Inferior parietal cortex (tissue), 1 donor: ENCODE data around the gene BSN.

Experiments
- DNase-seq: peaks from one replicate; pipeline ENCODE4 v3.0.0-alpha.2; 2016; ENCODE audit errors: extremely low spot score

Gene BSN

DNA sequence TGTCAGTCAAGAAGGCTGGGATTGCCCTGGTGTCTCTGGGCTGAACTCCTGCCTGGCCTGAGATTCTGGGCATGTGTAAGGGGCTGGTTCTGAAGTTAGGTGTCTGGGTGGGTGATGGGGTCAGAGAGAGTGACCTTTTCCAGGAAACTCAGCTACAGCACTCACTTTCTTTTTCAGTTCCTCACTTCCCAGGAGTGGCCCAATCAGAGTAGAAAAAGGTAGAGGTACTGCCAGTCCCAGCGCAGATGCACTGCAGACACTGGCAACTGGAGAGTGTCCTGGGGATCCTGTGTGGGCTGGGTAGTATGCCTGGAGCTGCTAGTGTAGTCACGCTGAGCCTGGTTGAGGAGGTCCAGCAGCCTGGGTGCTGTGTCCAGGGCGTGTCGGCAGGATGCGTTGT lies 73.4 kb downstream of the BSN start:
- no peak for DNase-seq

DNA sequence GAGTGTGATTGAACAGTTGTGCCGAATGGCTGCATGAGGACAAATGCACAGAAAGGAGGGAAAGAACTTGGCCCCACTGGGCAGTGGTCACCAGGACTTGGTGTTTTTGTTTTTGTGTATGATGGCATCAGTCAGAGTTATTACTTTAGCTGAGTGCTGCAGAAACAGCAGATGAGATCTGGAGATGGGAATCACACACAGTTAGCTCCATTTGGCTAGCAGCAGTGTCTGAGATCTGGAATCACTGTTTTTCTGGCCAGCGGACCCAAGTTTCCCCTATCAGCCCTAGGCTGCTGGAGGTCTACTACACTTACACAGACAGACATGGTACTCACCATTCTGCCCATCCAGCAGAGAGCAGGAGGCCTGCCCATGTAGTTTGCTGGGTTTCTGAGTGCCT lies 74.0 kb downstream of the BSN start:
- DNase-seq, result no peak

DNA sequence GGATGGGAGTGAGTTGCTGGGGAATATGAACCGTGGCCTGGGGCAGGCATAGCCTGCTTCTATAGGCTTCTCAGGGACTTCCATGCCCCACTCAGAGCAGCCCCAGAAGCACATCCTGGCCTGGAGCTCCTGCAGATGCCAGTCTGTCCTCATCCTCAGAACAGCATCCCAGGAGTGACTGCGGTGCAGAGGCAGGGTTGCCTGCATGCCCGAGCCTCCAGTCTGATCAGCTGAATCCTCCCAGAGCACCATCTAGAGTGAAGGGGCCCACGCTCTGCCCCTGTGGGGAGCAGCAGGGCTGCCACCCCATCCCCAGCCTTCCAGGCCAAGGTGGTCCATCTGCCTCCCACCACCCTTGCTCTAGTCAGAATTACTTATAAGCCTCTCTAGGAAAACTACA lies 75.2 kb downstream of the BSN start:
- no peak for DNase-seq

DNA sequence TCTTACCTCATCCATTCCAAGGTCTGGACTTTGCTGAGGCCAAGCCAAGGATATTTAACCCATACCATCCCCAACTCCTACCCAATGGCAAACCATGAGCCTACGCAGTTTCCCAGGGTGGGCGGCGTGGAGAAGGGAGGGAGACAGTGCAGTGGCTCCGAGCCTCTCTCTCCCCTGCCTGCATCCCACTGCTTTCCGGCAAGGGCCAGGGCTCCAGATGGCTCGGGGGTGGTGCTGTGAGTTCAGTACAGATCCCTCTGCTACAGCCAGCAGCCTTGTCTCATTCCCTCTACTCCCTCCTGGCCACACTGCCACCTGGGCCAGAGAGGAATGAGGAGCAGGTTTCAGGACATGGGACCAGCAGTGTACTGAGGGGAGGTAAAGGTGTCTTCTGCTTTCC lies 75.6 kb downstream of the BSN start:
- DNase-seq, result peak; percentile 42

DNA sequence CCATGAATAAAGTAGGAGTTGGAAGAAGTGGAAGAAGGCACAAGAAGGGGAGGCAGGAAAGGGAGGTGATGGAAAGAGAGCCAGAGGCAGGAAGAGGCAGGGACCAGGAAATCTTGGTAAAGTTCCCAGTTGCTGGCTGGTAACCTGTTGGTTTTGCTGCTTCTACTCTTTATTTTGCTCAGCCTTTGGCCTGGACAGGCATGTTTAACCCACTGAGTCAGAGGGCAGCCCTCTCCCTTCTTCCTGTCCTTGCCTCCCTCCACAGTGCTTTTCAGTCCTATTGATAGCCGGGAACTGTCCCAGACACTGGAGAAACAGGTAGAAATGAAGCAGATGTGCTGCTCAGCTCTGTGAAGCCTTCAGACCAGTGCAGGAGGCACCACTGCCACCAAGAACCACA lies 76.5 kb downstream of the BSN start:
- DNase-seq, result no peak

DNA sequence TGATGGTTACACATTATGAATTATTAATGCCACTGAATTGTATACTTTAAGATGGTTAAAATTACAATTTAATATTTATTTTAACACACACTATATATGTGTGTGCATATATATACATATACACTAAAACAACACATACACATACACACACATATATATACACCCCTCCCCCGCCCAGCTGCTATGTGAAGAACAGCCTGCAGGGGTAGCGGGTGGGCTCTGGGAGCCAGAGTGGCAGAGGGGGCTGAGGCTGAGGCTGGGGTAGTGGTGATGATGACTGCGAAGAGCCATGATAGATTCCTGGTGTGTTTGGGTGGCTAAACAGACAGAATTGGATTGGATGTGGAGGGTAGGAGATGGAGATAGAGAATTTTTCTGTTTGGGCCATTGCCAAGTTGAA lies 80.5 kb downstream of the BSN start:
- DNase-seq, result no peak

DNA sequence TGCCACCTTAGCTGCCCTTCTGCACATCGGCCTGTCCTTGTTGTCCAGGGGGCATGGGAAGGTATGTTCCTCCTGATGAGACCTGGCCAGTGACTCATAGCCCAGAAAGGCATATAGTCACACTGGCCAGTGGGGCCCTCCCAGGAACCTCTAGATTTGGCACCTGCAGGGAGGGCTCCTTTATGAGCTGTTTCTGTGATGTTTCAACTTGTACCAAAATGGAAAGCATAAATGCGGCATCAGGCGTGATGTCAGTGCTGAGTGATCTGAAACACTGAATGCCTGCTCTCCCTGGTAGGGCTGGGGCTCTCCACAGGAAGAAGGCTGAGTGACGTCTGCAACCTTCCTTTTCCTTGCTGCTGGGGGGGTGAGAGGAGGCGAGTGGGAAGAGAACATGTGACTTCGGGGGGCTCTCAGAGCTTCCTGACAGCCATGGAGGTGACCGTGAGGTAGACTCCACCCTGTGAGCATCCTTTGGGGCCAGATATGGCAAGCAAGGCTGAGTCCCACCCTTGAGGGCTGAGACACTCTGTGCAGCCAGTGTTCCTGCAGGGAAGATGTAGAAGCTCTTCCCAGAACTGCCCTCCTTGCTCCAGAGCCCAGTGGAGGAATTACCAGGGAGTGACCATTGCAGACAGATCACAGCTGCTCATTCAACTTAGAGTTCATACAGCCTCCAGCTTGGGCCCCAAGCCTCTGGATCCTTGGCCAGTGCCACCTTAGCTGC lies 82.8 kb downstream of the BSN start:
- DNase-seq, result peak; percentile 44

DNA sequence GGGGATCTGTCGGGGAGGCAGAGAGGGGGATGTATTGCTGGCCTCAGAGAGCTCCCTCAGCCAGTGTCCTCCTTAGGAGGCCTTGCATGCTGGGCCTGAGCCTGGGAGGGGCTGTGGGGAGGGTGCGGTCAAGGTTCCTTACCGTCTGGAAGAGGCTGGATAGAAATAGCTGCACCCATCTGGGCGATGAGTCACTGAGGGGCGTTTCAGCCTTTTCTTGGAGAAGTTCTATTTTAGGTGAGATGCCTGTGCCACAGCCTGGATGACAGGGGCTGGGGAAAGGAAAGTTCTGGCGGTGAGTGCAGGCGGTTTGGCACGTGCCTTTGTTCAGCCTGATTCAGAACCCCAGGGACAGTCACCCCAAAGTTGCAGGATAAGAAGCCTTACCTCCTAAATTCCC lies 84.2 kb downstream of the BSN start:
- DNase-seq, result peak; percentile 74

DNA sequence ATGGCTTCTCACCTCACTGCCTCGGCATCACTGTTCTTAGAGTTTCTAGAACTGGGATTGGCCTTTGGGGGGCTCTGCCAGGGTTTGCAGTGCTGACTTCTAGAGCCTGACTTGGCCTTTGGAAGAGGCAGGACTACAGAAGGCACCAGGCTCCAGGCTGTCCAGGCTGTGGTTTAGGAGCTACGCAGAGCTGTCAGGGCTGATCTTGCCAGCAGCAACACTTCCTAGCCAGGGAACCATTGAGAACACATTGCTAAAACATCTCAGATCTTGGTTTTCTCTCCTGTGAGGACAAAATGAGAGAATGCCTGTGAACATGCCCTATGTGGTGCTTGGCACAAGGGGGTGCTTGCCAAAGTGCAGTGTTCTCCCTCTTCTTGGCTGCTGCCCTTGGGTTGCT lies 85.3 kb downstream of the BSN start:
- DNase-seq, result no peak

DNA sequence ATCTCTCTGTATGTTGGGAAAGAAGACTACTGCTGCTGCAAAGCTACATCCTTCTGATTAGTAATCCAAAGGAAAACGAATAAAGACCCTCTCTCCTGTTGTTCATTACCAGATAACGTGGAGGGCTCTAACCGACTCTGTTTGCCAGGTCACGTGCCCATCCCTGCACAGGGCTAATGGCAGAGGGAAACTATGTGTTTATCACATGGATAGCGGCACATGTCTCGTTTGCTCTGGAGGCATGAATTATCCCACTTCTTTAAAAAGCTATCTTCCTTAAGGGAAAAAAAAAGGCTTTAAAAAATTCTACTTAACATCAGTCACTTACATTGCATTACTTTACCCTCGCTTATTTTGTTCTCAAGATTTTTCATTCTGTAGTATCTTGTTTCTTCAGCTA lies 87.0 kb downstream of the BSN start:
- DNase-seq, result no peak

DNA sequence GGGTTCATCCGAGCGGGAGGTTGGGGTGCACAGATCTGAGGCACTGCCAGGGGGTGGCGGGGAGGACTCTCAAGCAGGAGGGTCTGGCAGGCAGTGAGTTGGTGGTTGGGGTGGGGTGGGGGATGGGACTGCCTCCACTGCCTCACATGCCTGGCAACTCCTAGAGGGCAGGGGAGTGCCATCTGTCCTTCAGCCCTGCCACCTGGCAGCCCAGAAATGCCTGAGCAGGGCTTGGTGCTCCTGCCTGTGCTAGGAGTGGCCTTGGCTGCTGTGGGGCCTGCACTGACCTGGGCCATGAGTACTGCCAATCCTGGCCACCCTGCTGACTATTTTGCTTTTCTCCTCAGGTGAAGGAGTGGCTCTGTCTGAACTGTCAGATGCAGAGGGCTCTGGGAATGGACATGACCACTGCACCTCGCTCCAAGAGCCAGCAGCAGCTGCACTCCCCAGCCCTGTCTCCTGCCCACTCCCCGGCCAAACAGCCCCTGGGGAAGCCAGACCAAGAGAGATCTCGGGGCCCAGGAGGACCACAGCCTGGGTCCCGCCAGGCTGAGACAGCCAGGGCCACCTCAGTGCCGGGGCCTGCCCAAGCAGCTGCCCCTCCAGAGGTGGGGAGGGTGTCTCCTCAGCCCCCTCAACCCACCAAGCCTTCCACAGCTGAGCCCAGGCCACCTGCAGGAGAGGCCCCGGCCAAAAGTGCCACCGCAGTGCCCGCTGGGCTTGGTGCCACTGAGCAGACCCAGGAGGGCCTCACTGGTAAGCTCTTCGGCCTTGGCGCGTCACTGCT lies 87.8 kb downstream of the BSN start:
- no peak for DNase-seq

DNA sequence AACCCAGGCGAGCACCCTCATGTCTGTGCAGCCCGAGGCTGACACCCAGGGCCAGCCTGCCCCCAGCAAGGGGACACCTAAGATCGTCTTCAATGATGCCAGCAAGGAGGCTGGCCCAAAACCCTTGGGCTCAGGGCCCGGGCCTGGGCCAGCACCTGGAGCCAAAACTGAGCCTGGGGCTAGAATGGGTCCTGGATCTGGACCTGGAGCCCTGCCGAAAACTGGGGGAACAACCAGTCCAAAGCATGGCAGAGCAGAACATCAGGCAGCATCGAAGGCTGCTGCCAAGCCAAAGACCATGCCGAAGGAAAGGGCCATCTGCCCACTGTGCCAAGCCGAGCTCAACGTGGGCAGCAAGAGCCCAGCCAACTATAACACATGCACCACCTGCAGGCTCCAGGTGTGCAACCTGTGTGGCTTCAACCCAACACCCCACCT lies 88.5 kb downstream of the BSN start:
- DNase-seq, result no peak

DNA sequence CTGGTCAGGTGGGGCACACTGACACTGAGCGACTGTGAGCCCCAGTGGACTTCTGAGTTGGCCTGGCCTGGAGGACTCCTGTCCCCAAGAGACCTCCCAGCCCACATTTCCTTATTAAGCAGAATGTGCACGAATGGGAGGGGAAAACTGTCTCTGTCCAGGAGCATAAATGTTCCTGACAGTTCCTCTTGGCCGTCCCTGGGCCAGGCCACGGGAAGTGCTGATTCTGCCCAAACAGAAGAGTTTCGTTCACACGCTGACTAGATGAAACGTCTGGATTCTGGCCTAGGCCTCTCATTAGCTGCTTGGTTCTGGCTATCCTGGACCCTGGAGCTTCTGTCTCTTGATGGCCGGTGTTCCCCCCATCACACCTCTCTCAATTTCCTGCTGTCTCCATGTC lies 90.4 kb downstream of the BSN start:
- no peak for DNase-seq

DNA sequence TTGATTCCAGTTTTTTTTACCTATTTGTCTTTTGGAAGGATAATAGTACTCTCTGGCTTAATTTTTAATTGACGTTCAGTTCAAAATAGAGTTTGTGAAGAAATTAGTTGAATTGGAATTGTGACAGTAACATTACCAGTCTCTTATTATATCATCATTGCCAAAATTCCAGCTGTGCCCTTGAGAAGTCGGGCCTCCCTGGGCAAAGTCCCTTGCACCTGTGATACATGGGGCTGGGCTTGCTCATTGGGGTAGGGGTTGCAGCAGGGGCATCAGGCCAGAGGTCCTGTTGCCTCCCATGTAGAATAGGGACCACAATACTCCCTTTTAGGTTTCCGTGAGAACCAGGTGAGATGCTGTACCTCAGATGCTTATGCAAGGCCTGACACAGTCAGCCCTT lies 92.0 kb downstream of the BSN start:
- no peak for DNase-seq

DNA sequence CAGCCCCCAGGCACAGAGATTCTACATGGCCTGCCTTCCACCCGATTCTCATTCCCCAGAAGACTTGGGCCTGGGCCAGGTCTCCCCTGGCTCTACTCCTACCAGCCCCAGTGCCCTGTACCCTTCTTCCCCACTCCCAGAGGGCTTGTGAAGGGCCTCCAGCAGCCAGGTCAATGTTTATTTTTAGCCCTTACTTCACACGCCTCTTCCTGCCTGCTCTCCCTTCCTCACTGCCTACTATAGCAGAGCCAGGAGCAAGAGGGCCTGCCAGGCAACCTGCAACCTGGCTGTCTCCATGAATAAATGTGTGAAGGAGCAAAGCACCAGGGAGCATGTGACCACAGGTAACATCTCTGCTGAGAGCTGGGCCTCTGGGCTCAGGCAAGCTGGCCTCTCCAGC lies 93.5 kb downstream of the BSN start:
- no peak for DNase-seq

DNA sequence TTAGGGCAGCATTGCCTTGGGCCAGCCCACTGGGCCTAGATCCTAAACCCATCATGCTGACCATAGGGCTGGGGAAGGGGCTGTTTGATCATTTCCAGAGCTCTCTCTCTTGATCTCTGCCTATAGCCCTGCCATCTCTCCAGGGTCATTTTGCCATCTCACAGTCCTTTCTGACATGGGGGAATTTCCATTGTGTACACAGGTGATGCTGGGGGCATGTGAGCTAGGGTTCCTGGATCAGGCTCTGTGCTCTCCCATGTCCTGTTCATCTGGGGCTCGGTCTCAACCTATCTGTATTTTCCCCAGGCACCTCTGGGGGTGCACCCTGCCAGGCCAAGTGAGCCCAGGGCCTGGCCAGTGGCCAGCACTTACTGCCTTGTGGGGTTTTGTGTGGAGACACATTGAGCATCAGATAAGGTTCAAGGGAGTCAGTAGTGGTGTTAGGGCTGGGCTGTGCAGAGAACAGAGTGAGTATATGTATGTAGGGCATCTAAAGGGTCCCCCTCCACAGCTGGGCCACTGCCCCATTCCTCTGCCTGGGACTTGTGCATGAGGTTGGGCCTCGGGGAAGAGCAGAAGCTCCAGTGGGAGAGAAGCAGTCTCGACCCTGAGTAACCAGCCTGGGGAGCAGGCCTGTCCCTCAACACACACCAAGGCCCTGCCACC lies 94.2 kb downstream of the BSN start:
- no peak for DNase-seq

DNA sequence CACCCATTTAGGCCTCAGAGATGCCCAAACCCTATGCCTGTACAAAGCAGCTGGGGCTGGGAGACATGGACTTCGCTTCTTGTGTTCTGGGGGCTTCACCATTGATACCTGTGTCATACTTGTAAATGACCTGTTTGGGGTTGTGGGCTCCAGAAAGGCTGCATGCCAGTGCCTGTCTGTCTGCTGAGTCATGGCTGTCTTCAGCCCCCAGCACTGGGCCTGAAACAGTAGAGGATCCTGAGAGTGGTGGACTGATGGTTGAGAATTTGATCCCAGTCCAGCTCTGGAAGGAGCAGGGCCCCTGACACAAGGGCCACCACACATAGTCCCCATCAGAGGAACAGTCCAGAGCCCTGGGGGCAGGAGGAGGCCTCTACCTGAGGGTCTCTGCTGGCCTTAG lies 95.3 kb downstream of the BSN start:
- no peak for DNase-seq

DNA sequence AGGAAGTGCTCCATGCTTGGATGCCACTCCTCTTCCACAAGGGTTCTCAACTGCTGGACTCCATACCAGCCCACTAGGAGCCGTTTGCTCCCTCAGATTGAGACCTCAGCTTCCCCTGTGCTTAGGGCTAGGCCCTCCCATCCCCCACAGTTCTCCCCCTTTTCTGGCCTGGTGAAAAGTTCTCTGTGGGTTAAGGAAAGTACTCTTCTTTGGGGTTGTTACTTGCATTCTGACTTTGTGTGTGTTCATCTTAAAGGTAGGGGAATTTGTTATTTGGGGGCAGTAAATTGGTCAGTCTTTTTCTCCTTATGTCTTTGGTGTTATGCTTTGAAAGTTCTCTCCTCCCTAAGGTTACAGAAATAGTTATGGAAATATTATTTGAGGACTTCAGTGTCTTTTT lies 95.9 kb downstream of the BSN start:
- no peak for DNase-seq

DNA sequence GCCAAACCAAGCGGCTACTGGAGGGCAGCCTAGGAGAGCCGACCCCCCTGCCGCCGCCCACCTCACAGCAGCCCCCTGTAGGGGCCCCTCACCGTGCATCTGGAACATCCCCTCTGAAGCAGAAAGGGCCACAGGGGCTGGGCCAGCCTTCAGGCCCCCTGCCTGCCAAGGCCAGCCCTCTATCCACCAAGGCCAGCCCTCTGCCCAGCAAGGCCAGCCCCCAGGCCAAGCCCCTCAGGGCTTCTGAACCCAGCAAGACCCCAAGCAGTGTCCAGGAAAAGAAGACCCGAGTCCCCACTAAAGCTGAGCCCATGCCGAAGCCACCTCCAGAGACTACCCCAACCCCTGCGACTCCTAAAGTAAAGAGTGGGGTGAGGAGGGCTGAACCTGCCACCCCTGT lies 96.4 kb downstream of the BSN start:
- no peak for DNase-seq

DNA sequence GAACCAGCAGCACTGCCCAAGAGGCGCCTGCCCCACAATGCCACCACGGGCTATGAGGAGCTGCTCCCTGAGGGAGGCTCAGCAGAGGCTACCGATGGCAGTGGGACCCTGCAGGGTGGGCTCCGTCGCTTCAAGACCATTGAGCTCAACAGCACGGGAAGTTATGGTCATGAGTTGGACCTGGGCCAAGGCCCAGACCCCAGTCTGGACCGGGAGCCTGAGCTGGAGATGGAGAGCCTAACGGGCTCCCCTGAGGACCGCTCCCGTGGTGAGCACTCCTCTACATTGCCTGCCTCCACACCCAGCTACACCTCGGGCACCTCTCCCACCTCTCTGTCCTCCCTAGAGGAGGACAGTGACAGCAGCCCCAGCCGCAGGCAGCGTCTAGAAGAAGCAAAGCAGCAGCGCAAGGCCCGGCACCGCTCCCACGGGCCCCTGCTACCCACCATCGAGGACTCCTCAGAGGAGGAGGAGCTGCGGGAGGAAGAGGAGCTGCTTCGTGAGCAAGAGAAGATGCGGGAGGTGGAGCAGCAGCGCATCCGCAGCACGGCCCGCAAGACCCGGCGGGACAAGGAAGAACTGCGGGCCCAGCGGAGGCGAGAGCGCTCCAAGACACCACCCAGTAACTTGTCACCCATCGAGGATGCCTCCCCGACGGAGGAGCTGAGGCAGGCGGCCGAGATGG lies 98.1 kb downstream of the BSN start:
- DNase-seq, result no peak

DNA sequence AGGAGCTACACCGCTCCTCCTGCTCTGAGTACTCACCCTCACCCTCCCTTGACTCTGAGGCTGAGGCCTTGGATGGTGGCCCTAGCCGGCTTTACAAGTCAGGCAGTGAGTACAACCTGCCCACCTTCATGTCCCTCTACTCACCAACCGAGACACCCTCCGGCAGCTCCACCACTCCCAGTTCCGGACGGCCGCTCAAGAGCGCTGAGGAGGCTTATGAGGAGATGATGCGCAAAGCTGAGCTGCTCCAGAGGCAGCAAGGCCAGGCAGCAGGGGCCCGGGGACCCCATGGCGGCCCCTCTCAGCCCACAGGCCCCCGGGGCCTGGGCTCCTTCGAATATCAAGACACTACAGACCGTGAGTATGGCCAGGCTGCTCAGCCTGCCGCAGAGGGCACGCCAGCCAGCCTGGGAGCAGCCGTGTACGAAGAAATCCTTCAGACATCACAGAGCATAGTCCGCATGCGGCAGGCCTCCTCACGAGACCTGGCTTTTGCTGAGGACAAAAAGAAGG lies 98.7 kb downstream of the BSN start:
- no peak for DNase-seq

DNA sequence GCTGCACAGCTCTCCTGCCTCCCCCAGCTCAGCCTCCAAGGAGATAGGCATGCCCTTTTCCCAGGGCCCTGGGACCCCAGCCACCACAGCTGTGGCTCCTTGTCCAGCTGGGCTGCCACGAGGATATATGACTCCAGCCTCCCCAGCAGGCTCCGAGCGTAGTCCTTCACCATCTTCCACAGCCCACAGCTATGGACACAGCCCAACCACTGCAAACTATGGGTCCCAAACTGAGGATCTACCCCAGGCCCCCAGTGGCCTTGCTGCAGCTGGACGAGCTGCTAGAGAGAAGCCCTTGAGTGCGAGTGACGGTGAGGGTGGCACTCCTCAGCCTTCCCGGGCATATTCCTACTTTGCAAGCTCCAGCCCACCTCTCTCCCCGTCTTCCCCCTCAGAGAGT lies 99.3 kb downstream of the BSN start:
- no peak for DNase-seq
